RWPE1 (cell line): ENCODE data around the gene TKTL1.
A peak's percentile ranks its signal among the peaks of the same experiment; 100 is the strongest.

Experiments
- CTCF ChIA-PET: fragments of 350-600 bp; sonication (Branson Sonifier 250); formaldehyde crosslinking; extraction: SDS; loops from one replicate; lab custom pipeline; 2021; lab: Yijun Ruan, JAX
- POLR2A ChIA-PET: fragments of 400-600 bp; formaldehyde crosslinking; extraction: SDS; loops from one replicate; lab custom pipeline; 2020; ENCODE audit warnings: antibody characterized with exemption; ENCODE audit not compliant: low non-redundant PET; lab: Yijun Ruan, JAX
- DNase-seq: peaks from one replicate; pipeline ENCODE4 v3.0.0; 2012; ENCODE audit warnings: low spot score
- H3K27ac ChIP-seq: fragments of 450-650 bp; 2 replicates; pipeline ENCODE4 v1.5.1; 2017
- TF ChIP-seq, protein P1 (sequence below): fragments of 450-650 bp; conservative IDR thresholded peaks from 2 replicates; pipeline ENCODE4 v1.5.1; 2017; ENCODE audit warnings: low read depth, mild to moderate bottlenecking

Gene TKTL1

DNA sequence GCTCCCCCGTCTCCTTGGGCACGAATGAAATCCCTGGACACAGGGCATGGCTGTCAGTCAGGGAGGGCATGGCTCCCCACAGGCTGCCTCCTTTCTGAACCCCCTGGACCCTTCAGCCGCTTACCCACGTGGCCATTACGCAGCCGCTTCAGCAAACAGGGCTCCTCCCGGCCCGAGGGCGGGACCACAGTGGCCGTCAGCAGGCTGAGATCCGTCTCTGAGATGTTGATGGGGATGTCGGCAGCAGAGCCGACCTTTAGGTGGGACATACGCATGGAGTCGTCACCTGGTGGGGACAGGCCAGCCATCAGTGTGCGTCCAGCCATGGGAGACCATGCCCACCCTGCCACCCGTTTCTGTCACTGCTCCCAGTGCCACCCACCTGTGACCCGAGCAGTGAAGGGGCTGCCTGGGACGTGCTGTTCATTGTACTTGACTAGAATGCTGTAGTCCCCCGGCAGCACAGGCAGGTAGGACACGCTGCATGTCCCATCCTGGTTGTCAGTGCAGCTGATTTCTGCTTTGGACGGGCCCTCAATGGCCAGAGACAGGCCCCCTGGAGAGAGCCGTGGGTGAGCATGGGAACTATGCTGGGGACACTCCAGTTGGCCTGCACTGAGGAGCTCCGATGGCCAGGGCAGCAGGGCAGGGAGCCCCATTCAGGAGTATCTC is 57.7 kb downstream of the TKTL1 start:
- H3K27ac ChIP-seq: peak overlapping the region; percentile 97
- ChIA-PET POLR2A (no interaction called here), CTCF (no interaction called here)
- DNase-seq: no peak
- TF ChIP-seq, protein P1, sequence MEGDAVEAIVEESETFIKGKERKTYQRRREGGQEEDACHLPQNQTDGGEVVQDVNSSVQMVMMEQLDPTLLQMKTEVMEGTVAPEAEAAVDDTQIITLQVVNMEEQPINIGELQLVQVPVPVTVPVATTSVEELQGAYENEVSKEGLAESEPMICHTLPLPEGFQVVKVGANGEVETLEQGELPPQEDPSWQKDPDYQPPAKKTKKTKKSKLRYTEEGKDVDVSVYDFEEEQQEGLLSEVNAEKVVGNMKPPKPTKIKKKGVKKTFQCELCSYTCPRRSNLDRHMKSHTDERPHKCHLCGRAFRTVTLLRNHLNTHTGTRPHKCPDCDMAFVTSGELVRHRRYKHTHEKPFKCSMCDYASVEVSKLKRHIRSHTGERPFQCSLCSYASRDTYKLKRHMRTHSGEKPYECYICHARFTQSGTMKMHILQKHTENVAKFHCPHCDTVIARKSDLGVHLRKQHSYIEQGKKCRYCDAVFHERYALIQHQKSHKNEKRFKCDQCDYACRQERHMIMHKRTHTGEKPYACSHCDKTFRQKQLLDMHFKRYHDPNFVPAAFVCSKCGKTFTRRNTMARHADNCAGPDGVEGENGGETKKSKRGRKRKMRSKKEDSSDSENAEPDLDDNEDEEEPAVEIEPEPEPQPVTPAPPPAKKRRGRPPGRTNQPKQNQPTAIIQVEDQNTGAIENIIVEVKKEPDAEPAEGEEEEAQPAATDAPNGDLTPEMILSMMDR: no peak

DNA sequence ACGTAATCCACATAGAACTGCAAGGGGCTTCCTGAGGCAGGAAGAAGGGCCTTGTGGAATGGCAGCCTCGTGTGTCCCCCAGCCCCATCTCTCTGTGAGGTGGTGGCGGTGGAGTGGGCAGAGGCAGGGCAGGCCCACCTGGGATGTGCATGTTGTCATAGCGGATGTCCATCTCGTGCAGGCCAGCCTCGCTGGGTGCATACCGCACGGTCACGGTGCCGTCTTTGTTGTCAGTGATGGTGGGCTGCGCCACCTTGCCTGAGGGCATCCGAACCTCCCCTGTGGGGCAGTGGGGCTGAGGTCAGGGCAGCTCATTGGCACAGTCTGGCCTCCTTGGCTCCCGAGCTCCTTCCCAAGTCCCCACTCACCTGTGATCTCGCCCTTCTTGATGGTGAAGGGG is 58.4 kb downstream of the TKTL1 start:
- TF ChIP-seq, protein P1: no peak
- CTCF ChIA-PET: no interaction called here
- H3K27ac ChIP-seq: peak overlapping the region; percentile 97
- DNase-seq: no peak
- POLR2A ChIA-PET: no interaction called here

DNA sequence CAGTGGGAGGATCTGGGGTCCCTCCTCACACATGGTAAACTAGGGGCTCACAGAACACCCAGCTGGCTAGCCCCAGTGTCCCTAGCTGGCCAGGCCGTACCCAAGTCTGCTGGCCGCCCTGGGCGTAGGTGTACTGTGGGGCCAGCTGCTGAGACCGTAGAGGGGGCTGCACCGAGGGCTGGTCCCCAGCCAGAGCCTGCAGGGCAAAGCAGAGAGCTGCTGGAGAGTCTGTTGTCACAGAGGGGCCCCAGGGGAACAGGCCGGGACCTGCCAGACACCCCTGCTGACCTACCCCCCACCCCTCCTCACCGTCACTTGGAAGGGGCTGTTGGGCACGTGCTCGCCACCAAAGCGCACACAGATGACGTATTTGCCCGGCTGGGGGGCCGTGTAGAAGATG is 58.9 kb downstream of the TKTL1 start:
- ChIA-PET CTCF (no interaction called here), POLR2A (no interaction called here)
- TF ChIP-seq, protein P1: no peak
- DNase-seq: no peak
- H3K27ac ChIP-seq: peak overlapping the region; percentile 97

DNA sequence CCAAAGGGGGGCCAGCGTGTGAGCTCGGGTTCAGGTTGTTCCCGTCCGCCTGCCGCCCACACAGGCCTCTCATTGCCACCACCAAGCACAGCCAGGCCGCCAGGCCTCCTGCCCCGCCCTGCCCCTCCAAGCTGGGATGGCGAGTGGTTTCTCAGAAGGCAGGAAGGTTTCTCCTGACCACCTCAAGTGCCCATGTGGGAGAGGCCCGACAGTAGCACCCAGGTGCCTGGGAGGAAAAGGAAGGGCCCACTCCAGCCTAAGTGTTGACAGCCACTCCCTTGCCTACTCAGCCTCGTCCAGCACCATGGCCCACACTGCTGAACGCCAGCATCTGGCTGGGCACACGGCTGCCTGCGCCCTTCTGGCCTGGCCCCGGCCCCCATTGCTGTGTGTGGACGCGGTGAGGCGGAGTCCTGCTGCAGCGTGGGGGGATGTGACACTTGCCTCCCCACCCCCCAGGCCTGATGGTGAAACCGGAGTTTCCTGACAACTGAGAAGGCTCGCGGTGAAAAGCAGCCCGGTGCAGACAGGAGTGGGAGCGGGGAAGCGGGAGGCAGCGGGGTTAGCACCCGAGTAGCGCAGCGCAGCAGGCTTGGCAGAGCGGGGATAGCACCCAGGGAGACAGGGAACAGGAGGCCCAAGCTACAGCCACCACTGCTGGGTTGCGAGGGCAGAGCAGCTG is 59.6 kb downstream of the TKTL1 start:
- TF ChIP-seq, protein P1: no peak
- ChIA-PET CTCF (interaction anchor here (0.8 kb wide), 1 partner anchor 624 kb away, joined by 3 read pairs; no protein-coding TSS in a partner anchor), POLR2A (no interaction called here)
- H3K27ac ChIP-seq: peak overlapping the region; percentile 97
- no peak for DNase-seq

DNA sequence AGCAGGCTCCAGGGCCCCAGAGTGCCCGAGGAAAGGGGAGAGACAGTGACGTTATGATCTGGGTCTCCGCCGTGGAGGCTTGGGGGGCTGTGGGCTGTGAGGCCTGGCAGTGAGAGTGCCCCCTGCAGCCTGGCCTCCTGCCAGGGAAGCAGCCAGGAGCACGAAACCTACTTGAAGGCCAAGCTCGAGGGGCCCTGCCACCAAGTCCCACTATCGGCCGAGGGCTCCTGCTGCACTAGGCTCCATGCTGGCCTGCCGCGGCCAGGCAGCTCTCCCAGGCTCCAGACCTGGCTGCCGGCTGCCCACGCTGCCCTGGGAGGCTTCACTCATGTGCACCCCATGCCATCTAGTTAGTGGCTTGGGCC is 60.2 kb downstream of the TKTL1 start:
- DNase-seq: no peak
- CTCF ChIA-PET: interaction anchor here (0.8 kb wide), 1 partner anchor 625 kb away, joined by 3 read pairs; no protein-coding TSS in a partner anchor
- POLR2A ChIA-PET: no interaction called here
- TF ChIP-seq, protein P1: no peak
- peak overlapping the region; percentile 97 for H3K27ac ChIP-seq

DNA sequence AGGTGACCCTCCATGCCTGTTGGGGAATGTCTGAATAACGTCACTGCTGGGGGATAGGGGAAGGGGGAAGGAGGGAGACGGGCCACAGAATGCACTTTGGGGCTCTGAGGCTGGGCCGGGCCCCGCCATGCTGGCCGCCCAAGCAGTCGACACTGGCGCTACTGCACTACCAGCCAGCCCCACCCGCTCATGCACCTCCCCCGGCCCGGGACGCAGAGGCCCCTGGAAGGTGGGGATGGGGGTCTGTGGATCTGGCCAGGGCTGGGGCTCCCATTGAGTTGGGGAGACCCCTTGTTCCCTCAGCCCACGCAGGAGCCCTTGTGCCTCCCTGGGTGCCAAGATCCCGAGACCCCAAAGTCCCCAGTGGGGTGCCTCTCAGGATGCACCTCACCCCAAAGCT is 61.0 kb downstream of the TKTL1 start:
- DNase-seq: no peak
- CTCF ChIA-PET: no interaction called here
- POLR2A ChIA-PET: no interaction called here
- peak overlapping the region; percentile 97 for H3K27ac ChIP-seq
- TF ChIP-seq, protein P1: no peak
